Neuronal stem cell (in vitro differentiated cells): Measurements from ENCODE around the gene CXorf66.

Experiments used
- DNase-seq: peaks from one replicate; pipeline ENCODE4 v3.0.0-alpha.2; 2013; ENCODE audit warnings: low spot score
- H2AFZ ChIP-seq: one replicate; pipeline ENCODE4 v1.6.1; 2013; ENCODE audit warnings: mild to moderate bottlenecking, low read length, inconsistent platforms
- H2AK5ac ChIP-seq: 2 replicates; pipeline ENCODE4 v1.6.1; 2013; ENCODE audit warnings: low read depth, mild to moderate bottlenecking, inconsistent platforms, low read length, moderate library complexity, mixed read lengths
- H2BK120ac ChIP-seq: 2 replicates; pipeline ENCODE4 v1.6.1; 2013; ENCODE audit warnings: low read depth, mild to moderate bottlenecking, inconsistent platforms, low read length, moderate library complexity, mixed read lengths
- H2BK12ac ChIP-seq: one replicate; pipeline ENCODE4 v1.6.1; 2013; ENCODE audit warnings: low read length, inconsistent platforms
- H2BK15ac ChIP-seq: 2 replicates; pipeline ENCODE4 v1.6.1; 2013; ENCODE audit warnings: mild to moderate bottlenecking, low read length, inconsistent platforms, mixed read lengths
- H2BK5ac ChIP-seq: one replicate; pipeline ENCODE4 v1.6.1; 2013; ENCODE audit warnings: inconsistent platforms, mild to moderate bottlenecking, low read length, moderate library complexity
- H3K14ac ChIP-seq: one replicate; pipeline ENCODE4 v1.6.1; 2013; ENCODE audit warnings: low read length, inconsistent platforms
- H3K18ac ChIP-seq: 2 replicates; pipeline ENCODE4 v1.6.1; 2013; ENCODE audit warnings: low read length, inconsistent platforms
- H3K23ac ChIP-seq: 2 replicates; pipeline ENCODE4 v1.6.1; 2013; ENCODE audit warnings: low read depth, mild to moderate bottlenecking, mixed read lengths, low read length, inconsistent platforms; ENCODE audit not compliant: poor library complexity
- H3K27ac ChIP-seq: replicated peaks from 3 replicates; pipeline ENCODE4 v1.5.1; 2013; ENCODE audit warnings: low read length, inconsistent platforms
- H3K27me3 ChIP-seq, 3 experiments: 2 replicates each; pipeline ENCODE4 v1.6.1; 2013; ENCODE audit warnings: low read length in 3 of 3, mild to moderate bottlenecking in 2 of 3, inconsistent platforms in 1 of 3, low read depth in 1 of 3, mixed read lengths in 1 of 3, moderate library complexity in 1 of 3; ENCODE audit not compliant: control insufficient read depth in 3 of 3, insufficient read depth in 3 of 3
- H3K36me3 ChIP-seq, 2 donors: replicated peaks in 1 of 2; 2 replicates each; pipeline ENCODE4 v1.6.1; 2013; ENCODE audit warnings: low read length in 2 of 2; ENCODE audit not compliant: control insufficient read depth in 2 of 2, insufficient read depth in 2 of 2
- H3K4ac ChIP-seq: 2 replicates; pipeline ENCODE4 v1.6.1; 2013; ENCODE audit warnings: inconsistent platforms, mild to moderate bottlenecking, low read length, moderate library complexity
- H3K4me1 ChIP-seq, 2 donors: 1 replicate in 1 of 2; 2 replicates in 1 of 2; pipeline ENCODE4 v1.6.1; 2013; ENCODE audit warnings: low read length in 2 of 2, low read depth in 1 of 2; ENCODE audit not compliant: control insufficient read depth in 2 of 2, insufficient read depth in 1 of 2
- H3K4me2 ChIP-seq: one replicate; pipeline ENCODE4 v1.6.1; 2013; ENCODE audit warnings: mild to moderate bottlenecking, low read length, inconsistent platforms; ENCODE audit not compliant: insufficient read depth, poor library complexity, severe bottlenecking
- H3K4me3 ChIP-seq, 2 donors: 2 replicates each; pipeline ENCODE4 v1.5.1; 2013; ENCODE audit warnings: low read length in 2 of 2, mild to moderate bottlenecking in 2 of 2, inconsistent platforms in 1 of 2, moderate library complexity in 1 of 2
- H3K79me1 ChIP-seq: one replicate; pipeline ENCODE4 v1.6.1; 2013; ENCODE audit warnings: low read depth, mild to moderate bottlenecking, inconsistent platforms, low read length, moderate library complexity
- H3K9ac ChIP-seq: one replicate; pipeline ENCODE4 v1.6.1; 2013; ENCODE audit warnings: mild to moderate bottlenecking, low read depth, low read length, inconsistent platforms; ENCODE audit not compliant: poor library complexity
- H3K9me3 ChIP-seq, 2 donors: replicated peaks in 1 of 2; 2 replicates each; pipeline versions ENCODE3 to v1.6.1; 2013; ENCODE audit warnings: low read length in 2 of 2, mild to moderate bottlenecking in 2 of 2, inconsistent platforms in 1 of 2, low read depth in 1 of 2, mixed read lengths in 1 of 2, moderate library complexity in 1 of 2; ENCODE audit not compliant: control insufficient read depth in 2 of 2, insufficient read depth in 1 of 2
- H4K8ac ChIP-seq: one replicate; pipeline ENCODE4 v1.6.1; 2013; ENCODE audit warnings: low read depth, mild to moderate bottlenecking, inconsistent platforms, low read length, moderate library complexity
- H4K91ac ChIP-seq: one replicate; pipeline ENCODE4 v1.6.1; 2013; ENCODE audit warnings: low read length, low read depth, mild to moderate bottlenecking, inconsistent platforms; ENCODE audit not compliant: poor library complexity
- WGBS, 2 donors: extraction: QIAGEN DNeasy Blood & Tissue Kit; methylation state at CpG; one replicate each; pipeline ENCODE4 v1.1.7; 2013; ENCODE audit warnings: missing lambda C conversion rate in 2 of 2, mixed read lengths in 1 of 2; ENCODE audit not compliant: insufficient read length in 2 of 2, insufficient replicate concordance in 1 of 2; ENCODE audit errors: extremely low coverage in 2 of 2; 5-methylcytosine and 5-hydroxymethylcytosine counted together

The CXorf66 gene

GRCh38 chrX:139945075-139945474, 20.2 kb downstream of the CXorf66 start:
- no peak overlapping the region for H2BK120ac ChIP-seq
- H3K9ac ChIP-seq: no peak overlapping the region
- no peaks in the 10 kb centered on the region for H3K9me3 ChIP-seq
- H2BK15ac ChIP-seq: no peak overlapping the region
- no peak for DNase-seq
- no peak overlapping the region for H4K91ac ChIP-seq
- H4K8ac ChIP-seq: no peak overlapping the region
- no peak overlapping the region for H3K4me3 ChIP-seq
- H2BK12ac ChIP-seq: no peak overlapping the region
- H3K27ac ChIP-seq: no peak overlapping the region
- H3K18ac ChIP-seq: no peak overlapping the region
- H3K36me3 ChIP-seq: no peaks in the 10 kb centered on the region
- H2AFZ ChIP-seq: no peak overlapping the region
- H3K23ac ChIP-seq: no peak overlapping the region
- H3K4me1 ChIP-seq: no peaks in the 10 kb centered on the region
- H3K4me2 ChIP-seq: no peak overlapping the region
- H3K14ac ChIP-seq: no peak overlapping the region
- H3K4ac ChIP-seq: no peak overlapping the region
- H3K27me3 ChIP-seq: no peaks in the 10 kb centered on the region
- H2AK5ac ChIP-seq: no peak overlapping the region
- H2BK5ac ChIP-seq: no peak overlapping the region
- H3K79me1 ChIP-seq: no peaks in the 10 kb centered on the region
- WGBS, 2 donors: no CpG with 5 or more reads among the region's 3 CpGs

GRCh38 chrX:139936259-139936658, 29.1 kb downstream of the CXorf66 start:
- no peak for DNase-seq

GRCh38 chrX:139933904-139934303, 31.4 kb downstream of the CXorf66 start:
- Histone ChIP-seq H3K23ac (no peak overlapping the region), H3K9ac (no peak overlapping the region), H3K9me3 (no peaks in the 10 kb centered on the region), H2BK12ac (no peak overlapping the region), H3K27ac (no peak overlapping the region), H3K4me3 (peak overlapping the region in 1 of 2 donors; percentile 69), H2AFZ (peak overlapping the region; percentile 97), H3K4me2 (no peak overlapping the region), H2BK120ac (no peak overlapping the region), H3K18ac (no peak overlapping the region), H3K27me3 (no peaks in the 10 kb centered on the region), H3K79me1 (peaks cover 1% of the 10 kb centered on the region), H3K36me3 (no peaks in the 10 kb centered on the region), H2BK15ac (no peak overlapping the region), H3K14ac (no peak overlapping the region), H3K4ac (no peak overlapping the region), H2AK5ac (no peak overlapping the region), H4K8ac (no peak overlapping the region), H2BK5ac (no peak overlapping the region), H3K4me1 (peaks cover 4 to 5% of the 10 kb centered on the region in 2 donors), H4K91ac (no peak overlapping the region)
- no CpG with 5 or more reads among the region's 15 CpGs for WGBS, 2 donors
- no peak for DNase-seq

More at GRCh38 chrX:139936259-139936658, 29.1 kb downstream of the CXorf66 start:
- Histone ChIP-seq H3K4me3 (no peak overlapping the region), H3K23ac (no peak overlapping the region), H3K18ac (no peak overlapping the region), H2AFZ (no peak overlapping the region), H3K9me3 (no peaks in the 10 kb centered on the region), H2AK5ac (no peak overlapping the region), H3K9ac (no peak overlapping the region), H2BK15ac (no peak overlapping the region), H3K36me3 (no peaks in the 10 kb centered on the region), H3K27ac (no peak overlapping the region), H2BK5ac (no peak overlapping the region), H3K4me2 (no peak overlapping the region), H3K27me3 (no peaks in the 10 kb centered on the region), H2BK12ac (no peak overlapping the region), H4K91ac (no peak overlapping the region), H2BK120ac (no peak overlapping the region), H3K79me1 (peaks cover 1% of the 10 kb centered on the region), H3K14ac (no peak overlapping the region), H3K4me1 (peaks cover 0 to 4% of the 10 kb centered on the region in 2 donors), H4K8ac (no peak overlapping the region), H3K4ac (no peak overlapping the region)

GRCh38 chrX:139932901-139933796, 32.2 kb downstream of the CXorf66 start, which contains the start of gene ATP11C:
Gene ATP11C (minus strand): TSS chrX:139933053. CDS start chrX:139932042, 1,011 bp downstream.
- peak within 1 kb of the TSS; percentile 77 for H3K4me2 ChIP-seq
- H3K36me3 ChIP-seq: no peaks in the 10 kb centered on the region
- H4K91ac ChIP-seq: no peak within 1 kb of the TSS
- H2BK12ac ChIP-seq: no peak within 1 kb of the TSS
- peak within 1 kb of the TSS; percentile 97 for H2AFZ ChIP-seq
- peak within 1 kb of the TSS; percentile 80 for H3K23ac ChIP-seq
- no peaks in the 10 kb centered on the region for H3K9me3 ChIP-seq
- H2BK5ac ChIP-seq: peak within 1 kb of the TSS; percentile 13
- peaks cover 4 to 5% of the 10 kb centered on the region in 2 donors for H3K4me1 ChIP-seq
- peak within 1 kb of the TSS; percentile 94 for H3K18ac ChIP-seq
- no CpG with 5 or more reads among the region's 52 CpGs for WGBS, 2 donors
- H2AK5ac ChIP-seq: no peak within 1 kb of the TSS
- H3K4ac ChIP-seq: no peak within 1 kb of the TSS
- no peak within 1 kb of the TSS for H3K14ac ChIP-seq
- H3K4me3 ChIP-seq: peak within 1 kb of the TSS; percentile 69 to 95
- H3K9ac ChIP-seq: peak within 1 kb of the TSS; percentile 96
- H2BK120ac ChIP-seq: no peak within 1 kb of the TSS
- peaks cover 1% of the 10 kb centered on the region for H3K79me1 ChIP-seq
- no peak within 1 kb of the TSS for H4K8ac ChIP-seq
- H3K27me3 ChIP-seq: no peaks in the 10 kb centered on the region
- DNase-seq: peak; percentile 74
- H3K27ac ChIP-seq: peak within 1 kb of the TSS; percentile 92
- H2BK15ac ChIP-seq: no peak within 1 kb of the TSS
